Keratinocyte (primary cell): ENCODE data around the gene ABCA3. TPM values are rescaled to one million over a fixed set of nuclear protein-coding genes. Genes with fewer than 3 reads are reported as not detected.

Source experiments
- DNase-seq: peaks from one replicate; pipeline ENCODE4 v3.0.0-alpha.2; 2011; ENCODE audit warnings: low read depth, missing footprints, low spot score
- FAIRE-seq: peaks from 2 replicates; lab custom pipeline; 2011; peaks lifted over from hg19 to GRCh38; lab: Jason Lieb, UNC
- H2AFZ ChIP-seq: 2 replicates; pipeline ENCODE4 v1.6.0; 2012; ENCODE audit warnings: low read length, control low read depth, inconsistent platforms; ENCODE audit not compliant: control insufficient read depth
- H3K27ac ChIP-seq: 2 replicates; pipeline ENCODE4 v1.5.1; 2011; ENCODE audit warnings: low read length; ENCODE audit not compliant: control insufficient read depth, insufficient read depth
- H3K27me3 ChIP-seq: 3 replicates; pipeline ENCODE4 v1.6.0; 2011; ENCODE audit warnings: low read length; ENCODE audit not compliant: control insufficient read depth, insufficient read depth; ENCODE audit errors: extremely low read depth
- H3K36me3 ChIP-seq, 2 experiments: 2 replicates in 1 of 2; 3 replicates in 1 of 2; pipeline ENCODE4 v1.5.1; 2011; ENCODE audit warnings: low read length in 2 of 2, mild to moderate bottlenecking in 1 of 2; ENCODE audit not compliant: control insufficient read depth in 2 of 2, insufficient read depth in 2 of 2; ENCODE audit errors: extremely low read depth in 1 of 2
- H3K4me1 ChIP-seq: 3 replicates; pipeline ENCODE4 v1.5.1; 2011; ENCODE audit warnings: low read length; ENCODE audit not compliant: control insufficient read depth, insufficient read depth; ENCODE audit errors: extremely low read depth
- H3K4me2 ChIP-seq: 3 replicates; pipeline ENCODE4 v1.6.0; 2011; ENCODE audit warnings: low read depth, low read length; ENCODE audit not compliant: control insufficient read depth, insufficient read depth; ENCODE audit errors: extremely low read depth
- H3K4me3 ChIP-seq, 3 experiments: fragments of 200-600 bp in 1 of 3; sonication (generic) in 1 of 3; 2 replicates in 2 of 3; 3 replicates in 1 of 3; pipeline ENCODE4 v1.5.1; 2011 to 2016; ENCODE audit warnings: low read length in 3 of 3, mild to moderate bottlenecking in 3 of 3, control low read depth in 2 of 3, inconsistent platforms in 1 of 3, low read depth in 1 of 3, mixed read lengths in 1 of 3, mixed run types in 1 of 3, moderate library complexity in 1 of 3; ENCODE audit not compliant: control insufficient read depth in 2 of 3, insufficient read depth in 2 of 3; ENCODE audit errors: extremely low read depth in 1 of 3
- H3K79me2 ChIP-seq: 2 replicates; pipeline ENCODE4 v1.6.0; 2012; ENCODE audit warnings: low read length; ENCODE audit not compliant: control insufficient read depth, insufficient read depth
- H3K9ac ChIP-seq: 3 replicates; pipeline ENCODE4 v1.6.0; 2011; ENCODE audit warnings: low read length; ENCODE audit not compliant: control insufficient read depth, insufficient read depth; ENCODE audit errors: extremely low read depth
- H3K9me1 ChIP-seq: 3 replicates; pipeline ENCODE4 v1.6.0; 2011; ENCODE audit warnings: low read length; ENCODE audit not compliant: control insufficient read depth, insufficient read depth; ENCODE audit errors: extremely low read depth
- H3K9me3 ChIP-seq: 2 replicates; pipeline ENCODE4 v1.5.1; 2012; ENCODE audit warnings: low read depth, low read length; ENCODE audit not compliant: control insufficient read depth
- H4K20me1 ChIP-seq: 3 replicates; pipeline ENCODE4 v1.6.0; 2011; ENCODE audit warnings: low read length; ENCODE audit not compliant: control insufficient read depth, insufficient read depth; ENCODE audit errors: extremely low read depth
- EZH2 ChIP-seq: IDR thresholded peaks from one replicate; pipeline ENCODE4 v1.6.1; 2012; ENCODE audit warnings: inconsistent platforms, mild to moderate bottlenecking, low read length, moderate library complexity
- dilution Hi-C: fragments of 300-500 bp; cut with MboI; formaldehyde crosslinking; loops from one replicate; pipeline ENCODE4 v1.7.0; 2020; ENCODE audit warnings: low sequenced_read_pairs; ENCODE audit not compliant: extremely low pct_ligation_motif_present
- polyA plus RNA-seq, 5 experiments: library from polyadenylated mRNA; depleted of rRNA in 3 of 5; stranded (reverse) in 3 of 5; stranded (forward) in 1 of 5; unstranded in 1 of 5; fragments of >200 nt; gene quantifications; 1 replicate in 1 of 5; 2 replicates in 3 of 5; 3 replicates in 1 of 5; pipeline versions ENCODE4 v1.2.1 to v1.2.3, GENCODE V29; 2011 to 2012; ENCODE audit warnings: missing spikeins in 2 of 5, low read depth in 1 of 5, low replicate concordance in 1 of 5
- TF ChIP-seq, protein P1 (sequence below), 3 experiments: IDR thresholded peaks in 1 of 3; conservative IDR thresholded peaks in 1 of 3; optimal IDR thresholded peaks in 1 of 3; 2 replicates in 2 of 3; 3 replicates in 1 of 3; pipeline versions ENCODE3 to v1.5.1; 2011; ENCODE audit warnings: low read length in 3 of 3, mild to moderate bottlenecking in 3 of 3, moderate library complexity in 2 of 3, control low read depth in 1 of 3, inconsistent platforms in 1 of 3; ENCODE audit not compliant: insufficient read depth in 2 of 3; ENCODE audit errors: extremely low read depth in 1 of 3

Gene ABCA3
- polyA plus RNA-seq, 1 donor (not counting 4 experiments of a cell fraction or from before 2014, with no cell fraction given) = 0.08 TPM

GRCh38 chr16:2288726-2289125 is 51.8 kb downstream of the ABCA3 start:
- Histone ChIP-seq H3K4me3 (no peak overlapping the region), H2AFZ (no peak overlapping the region), H3K9ac (no peak overlapping the region), H3K4me1 (peaks cover 4% of the 10 kb centered on the region), H3K79me2 (no peaks in the 10 kb centered on the region), H3K9me3 (no peaks in the 10 kb centered on the region), H3K27me3 (peaks cover 4% of the 10 kb centered on the region), H3K36me3 (no peaks in the 10 kb centered on the region), H3K27ac (no peak overlapping the region), H4K20me1 (no peaks in the 10 kb centered on the region), H3K9me1 (no peaks in the 10 kb centered on the region), H3K4me2 (no peak overlapping the region)
- FAIRE-seq (no peak), DNase-seq (no peak)
- TF ChIP-seq, protein P1, sequence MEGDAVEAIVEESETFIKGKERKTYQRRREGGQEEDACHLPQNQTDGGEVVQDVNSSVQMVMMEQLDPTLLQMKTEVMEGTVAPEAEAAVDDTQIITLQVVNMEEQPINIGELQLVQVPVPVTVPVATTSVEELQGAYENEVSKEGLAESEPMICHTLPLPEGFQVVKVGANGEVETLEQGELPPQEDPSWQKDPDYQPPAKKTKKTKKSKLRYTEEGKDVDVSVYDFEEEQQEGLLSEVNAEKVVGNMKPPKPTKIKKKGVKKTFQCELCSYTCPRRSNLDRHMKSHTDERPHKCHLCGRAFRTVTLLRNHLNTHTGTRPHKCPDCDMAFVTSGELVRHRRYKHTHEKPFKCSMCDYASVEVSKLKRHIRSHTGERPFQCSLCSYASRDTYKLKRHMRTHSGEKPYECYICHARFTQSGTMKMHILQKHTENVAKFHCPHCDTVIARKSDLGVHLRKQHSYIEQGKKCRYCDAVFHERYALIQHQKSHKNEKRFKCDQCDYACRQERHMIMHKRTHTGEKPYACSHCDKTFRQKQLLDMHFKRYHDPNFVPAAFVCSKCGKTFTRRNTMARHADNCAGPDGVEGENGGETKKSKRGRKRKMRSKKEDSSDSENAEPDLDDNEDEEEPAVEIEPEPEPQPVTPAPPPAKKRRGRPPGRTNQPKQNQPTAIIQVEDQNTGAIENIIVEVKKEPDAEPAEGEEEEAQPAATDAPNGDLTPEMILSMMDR (optimal IDR thresholded peaks at IDR 0.05 in 1 of 3, IDR thresholded peaks at IDR 0.05 in 1 of 3, conservative IDR thresholded peaks at IDR 0.05 in 1 of 3; ENCODE audit: extremely low read depth in 1 of 3, insufficient read depth in 2 of 3, low read length in 3 of 3) = no peak
- no peak for TF ChIP-seq EZH2
- dilution Hi-C loops = no loop called here

DNA sequence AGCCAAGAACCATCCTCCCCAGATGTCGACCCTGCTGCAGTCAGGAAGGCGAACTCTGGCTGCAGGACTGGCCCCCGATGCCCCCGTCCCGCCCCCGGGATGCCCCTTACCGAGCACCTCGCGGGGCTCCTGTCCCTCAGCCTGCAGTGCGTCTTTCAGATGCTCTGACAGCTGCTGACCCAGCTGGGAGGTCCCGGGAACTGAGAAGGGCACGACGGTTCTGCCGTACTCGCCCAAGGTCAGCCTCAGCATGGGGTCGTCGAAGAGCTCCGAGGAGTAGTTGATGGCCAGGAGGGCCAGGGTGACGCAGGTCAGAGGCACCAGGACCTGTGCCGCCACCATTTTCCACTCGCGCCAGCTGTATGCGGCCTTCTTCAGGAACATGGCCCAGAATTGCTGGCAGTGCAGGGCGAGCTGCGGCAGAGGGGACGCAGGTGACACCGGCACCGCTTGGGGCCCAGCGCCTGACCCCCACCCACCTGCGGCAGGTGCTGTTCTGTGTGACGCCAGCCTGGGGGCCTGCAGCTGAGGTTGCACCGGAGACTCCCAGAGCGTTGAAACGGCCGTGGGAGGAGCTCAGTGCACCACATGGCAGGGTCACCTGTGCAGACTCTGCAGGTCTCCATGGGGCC is 52.5 kb downstream of the ABCA3 start:
- no peak overlapping the region for H2AFZ ChIP-seq
- H3K27ac ChIP-seq = no peak overlapping the region
- FAIRE-seq = no peak
- no peaks in the 10 kb centered on the region for H3K36me3 ChIP-seq
- H3K9me3 ChIP-seq = no peaks in the 10 kb centered on the region
- no peak overlapping the region for H3K9ac ChIP-seq
- dilution Hi-C loops = no loop called here
- H3K4me1 ChIP-seq = peaks cover 4% of the 10 kb centered on the region
- TF ChIP-seq, protein P1 (optimal IDR thresholded peaks at IDR 0.05 in 1 of 3, IDR thresholded peaks at IDR 0.05 in 1 of 3, conservative IDR thresholded peaks at IDR 0.05 in 1 of 3; ENCODE audit: extremely low read depth in 1 of 3, insufficient read depth in 2 of 3, low read length in 3 of 3) = no peak
- TF ChIP-seq EZH2 = no peak
- peaks cover 4% of the 10 kb centered on the region for H3K27me3 ChIP-seq
- no peak for DNase-seq
- H3K4me2 ChIP-seq = no peak overlapping the region
- no peaks in the 10 kb centered on the region for H4K20me1 ChIP-seq
- H3K79me2 ChIP-seq = no peaks in the 10 kb centered on the region
- H3K9me1 ChIP-seq = no peaks in the 10 kb centered on the region
- no peak overlapping the region for H3K4me3 ChIP-seq
